Neural cell (in vitro differentiated cells): ENCODE data around the gene PCCA.

Experiments used
- EP300 ChIP-seq: fragments of 450-650 bp; conservative IDR thresholded peaks from 2 replicates; pipeline ENCODE4 v1.6.1; 2014; ENCODE audit warnings: antibody characterized with exemption, mild to moderate bottlenecking, moderate library complexity; ENCODE audit not compliant: poor library complexity, severe bottlenecking
- EZH2 ChIP-seq: fragments of 200-600, 300-800 bp; shearing (Covaris generic), sonication (generic); IDR thresholded peaks from 2 replicates; pipeline ENCODE4 v1.6.1; 2014; ENCODE audit warnings: antibody characterized with exemption, low read length, borderline replicate concordance, mild to moderate bottlenecking; ENCODE audit not compliant: insufficient read depth, poor library complexity, severe bottlenecking
- POLR2AphosphoS5 ChIP-seq: IDR thresholded peaks from 2 replicates; pipeline ENCODE4 v1.6.1; 2012
- SMC3 ChIP-seq: fragments of 450-650 bp; conservative IDR thresholded peaks from 2 replicates; pipeline ENCODE4 v1.6.1; 2014; ENCODE audit warnings: antibody characterized with exemption, mild to moderate bottlenecking, moderate library complexity; ENCODE audit not compliant: poor library complexity
- TAF1 ChIP-seq: IDR thresholded peaks from 2 replicates; pipeline ENCODE4 v1.6.1; 2012; ENCODE audit warnings: low read depth
- TF ChIP-seq, protein P1 (sequence below): fragments of 450-650 bp; IDR thresholded peaks from 2 replicates; pipeline ENCODE4 v1.5.1; 2014; ENCODE audit warnings: antibody characterized with exemption, mild to moderate bottlenecking, moderate library complexity; ENCODE audit not compliant: poor library complexity, severe bottlenecking

- TF ChIP-seq, protein P1, sequence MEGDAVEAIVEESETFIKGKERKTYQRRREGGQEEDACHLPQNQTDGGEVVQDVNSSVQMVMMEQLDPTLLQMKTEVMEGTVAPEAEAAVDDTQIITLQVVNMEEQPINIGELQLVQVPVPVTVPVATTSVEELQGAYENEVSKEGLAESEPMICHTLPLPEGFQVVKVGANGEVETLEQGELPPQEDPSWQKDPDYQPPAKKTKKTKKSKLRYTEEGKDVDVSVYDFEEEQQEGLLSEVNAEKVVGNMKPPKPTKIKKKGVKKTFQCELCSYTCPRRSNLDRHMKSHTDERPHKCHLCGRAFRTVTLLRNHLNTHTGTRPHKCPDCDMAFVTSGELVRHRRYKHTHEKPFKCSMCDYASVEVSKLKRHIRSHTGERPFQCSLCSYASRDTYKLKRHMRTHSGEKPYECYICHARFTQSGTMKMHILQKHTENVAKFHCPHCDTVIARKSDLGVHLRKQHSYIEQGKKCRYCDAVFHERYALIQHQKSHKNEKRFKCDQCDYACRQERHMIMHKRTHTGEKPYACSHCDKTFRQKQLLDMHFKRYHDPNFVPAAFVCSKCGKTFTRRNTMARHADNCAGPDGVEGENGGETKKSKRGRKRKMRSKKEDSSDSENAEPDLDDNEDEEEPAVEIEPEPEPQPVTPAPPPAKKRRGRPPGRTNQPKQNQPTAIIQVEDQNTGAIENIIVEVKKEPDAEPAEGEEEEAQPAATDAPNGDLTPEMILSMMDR = no peak
- TF ChIP-seq EP300 (no peak), TAF1 (no peak), POLR2AphosphoS5 (no peak), EZH2 (no peak), SMC3 (no peak)
Measured at GRCh38 chr13:100154842-100155416, 66.0 kb downstream of the PCCA start.
